Mucosa of descending colon (tissue), 3 donors: ENCODE results near the gene IFTAP. TPM values are rescaled to one million over a fixed set of nuclear protein-coding genes. Genes with fewer than 3 reads are reported as not detected.

Source experiments
- ATAC-seq: fragments of 200-7000 bp; cut with Tn5 transposase; one replicate; pipeline ENCODE4 v1.9.1; 2020; ENCODE audit warnings: mild to moderate bottlenecking, moderate library complexity
- DNase-seq, 3 donors: peaks; one replicate each; pipeline ENCODE4 v3.0.0-alpha.2; 2020
- H3K36me3 ChIP-seq: fragments of 200-600 bp; one replicate; pipeline ENCODE4 v1.8.0; 2021; ENCODE audit warnings: low read depth, mild to moderate bottlenecking
- H3K4me1 ChIP-seq: fragments of 200-600 bp; one replicate; pipeline ENCODE4 v1.8.0; 2021; ENCODE audit warnings: low read depth, mild to moderate bottlenecking
- H3K4me3 ChIP-seq: fragments of 200-600 bp; one replicate; pipeline ENCODE4 v1.8.0; 2021; ENCODE audit warnings: mild to moderate bottlenecking
- H3K9me3 ChIP-seq: fragments of 200-600 bp; one replicate; pipeline ENCODE4 v1.8.0; 2021; ENCODE audit warnings: mild to moderate bottlenecking
- intact Hi-C, 2 donors: fragments of 100-400 bp; cut with DNase I in 1 of 2; cut with micrococcal nuclease in 1 of 2; formaldehyde crosslinking; loops; one replicate each; pipeline versions ENCODE4 v1.11.0 to v1.11.1; 2022; cut with DNase I, micrococcal nuclease
- total RNA-seq, 3 donors: library from RNA; stranded (reverse); fragmentation: NEBNext Ultra II Directional in 2 of 3; extraction: Animal tissue kit (Norgen Biotek cat#: 25700) in 2 of 3; gene quantifications; one replicate each; pipeline versions ENCODE4 v1.2.1 to v1.2.4, GENCODE V29; 2021 to 2023
- TF ChIP-seq, protein P1 (sequence below): fragments of 200-600 bp; IDR thresholded peaks from one replicate; pipeline ENCODE4 v1.8.0; 2022; ENCODE audit warnings: antibody characterized with exemption, mild to moderate bottlenecking
- donor health status: DM: no; HTN: no; CAD: no; lungs with moderate emphysema.
- donor health status: DM: no; HTN: no; CAD: no.
- donor health status: DM: no; HTN: yes; CAD: no.

The IFTAP gene
- total RNA-seq, 3 donors from 2014 or later, result 4.5 to 23.0 (median 9.3) TPM

GRCh38 chr11:36695571-36695970, 101.3 kb downstream of the IFTAP start:
- DNase-seq (no peak), ATAC-seq (no peak)
- Histone ChIP-seq H3K36me3 (no peaks in the 10 kb centered on the region), H3K9me3 (no peaks in the 10 kb centered on the region), H3K4me3 (no peak overlapping the region), H3K4me1 (peaks cover 4% of the 10 kb centered on the region)
- TF ChIP-seq, protein P1, sequence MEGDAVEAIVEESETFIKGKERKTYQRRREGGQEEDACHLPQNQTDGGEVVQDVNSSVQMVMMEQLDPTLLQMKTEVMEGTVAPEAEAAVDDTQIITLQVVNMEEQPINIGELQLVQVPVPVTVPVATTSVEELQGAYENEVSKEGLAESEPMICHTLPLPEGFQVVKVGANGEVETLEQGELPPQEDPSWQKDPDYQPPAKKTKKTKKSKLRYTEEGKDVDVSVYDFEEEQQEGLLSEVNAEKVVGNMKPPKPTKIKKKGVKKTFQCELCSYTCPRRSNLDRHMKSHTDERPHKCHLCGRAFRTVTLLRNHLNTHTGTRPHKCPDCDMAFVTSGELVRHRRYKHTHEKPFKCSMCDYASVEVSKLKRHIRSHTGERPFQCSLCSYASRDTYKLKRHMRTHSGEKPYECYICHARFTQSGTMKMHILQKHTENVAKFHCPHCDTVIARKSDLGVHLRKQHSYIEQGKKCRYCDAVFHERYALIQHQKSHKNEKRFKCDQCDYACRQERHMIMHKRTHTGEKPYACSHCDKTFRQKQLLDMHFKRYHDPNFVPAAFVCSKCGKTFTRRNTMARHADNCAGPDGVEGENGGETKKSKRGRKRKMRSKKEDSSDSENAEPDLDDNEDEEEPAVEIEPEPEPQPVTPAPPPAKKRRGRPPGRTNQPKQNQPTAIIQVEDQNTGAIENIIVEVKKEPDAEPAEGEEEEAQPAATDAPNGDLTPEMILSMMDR, result no peak
- intact Hi-C loops, result no loop called here

- Histone ChIP-seq H3K36me3 (no peaks in the 10 kb centered on the region), H3K9me3 (no peaks in the 10 kb centered on the region), H3K4me1 (peaks cover 4% of the 10 kb centered on the region), H3K4me3 (no peak overlapping the region)
- no peak for DNase-seq
- TF ChIP-seq, protein P1, result no peak
- no peak for ATAC-seq
- intact Hi-C loops, result no loop called here
Observed at GRCh38 chr11:36696550-36696949, 102.2 kb downstream of the IFTAP start.

DNA sequence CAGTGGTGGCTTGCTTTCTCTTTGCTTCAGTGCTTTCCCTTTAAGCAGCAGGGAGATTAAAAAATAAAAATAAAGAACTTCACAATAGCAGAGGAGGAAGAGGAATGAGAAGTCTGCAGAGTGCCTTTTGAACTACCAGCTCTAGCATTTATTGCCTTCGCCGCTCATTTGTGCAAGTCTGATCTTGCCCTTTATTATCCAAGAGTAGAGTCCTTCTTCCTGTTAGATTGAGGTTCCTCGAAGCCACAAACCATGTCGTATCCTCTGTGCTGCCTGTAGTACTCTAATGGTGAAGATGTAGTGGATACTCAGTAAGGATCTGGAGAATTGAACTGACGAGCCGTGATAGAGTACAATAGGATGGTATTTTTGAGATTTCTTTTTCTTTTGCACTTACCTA, 105.0 kb downstream of the IFTAP start:
- DNase-seq, result peak in 1 of 3 donors; percentile 17
- TF ChIP-seq, protein P1, result no peak
- peaks cover 4% of the 10 kb centered on the region for H3K4me1 ChIP-seq
- no peaks in the 10 kb centered on the region for H3K36me3 ChIP-seq
- intact Hi-C loops, result no loop called here
- no peak overlapping the region for H3K4me3 ChIP-seq
- peak; percentile 71 for ATAC-seq
- H3K9me3 ChIP-seq, result no peaks in the 10 kb centered on the region

DNA sequence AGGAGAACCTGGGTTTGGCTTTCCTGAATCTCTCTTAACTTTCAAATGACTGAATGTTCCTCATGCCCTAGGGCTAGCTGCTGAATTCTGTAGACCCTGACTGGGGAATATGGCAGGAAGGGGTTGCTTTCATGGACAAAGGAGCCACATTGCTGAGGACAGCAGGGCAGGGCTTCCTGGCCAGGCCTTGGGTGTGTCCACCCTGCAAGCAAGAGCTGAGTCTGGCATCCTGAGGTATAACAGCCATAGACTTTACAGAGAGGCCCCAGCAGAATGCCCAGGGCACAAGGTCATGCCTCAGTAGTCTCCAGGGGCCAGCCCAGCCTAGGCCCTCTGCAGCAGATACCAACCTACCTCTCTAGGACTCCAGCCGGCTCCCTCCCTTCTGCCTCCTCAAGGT, 105.9 kb downstream of the IFTAP start:
- Histone ChIP-seq H3K4me1 (peaks cover 4% of the 10 kb centered on the region), H3K36me3 (no peaks in the 10 kb centered on the region), H3K4me3 (no peak overlapping the region), H3K9me3 (no peaks in the 10 kb centered on the region)
- TF ChIP-seq, protein P1, result no peak
- intact Hi-C loops, result loop anchor here in 1 of 2 donors (5.0 kb wide), 1 partner anchor 52 kb away; no protein-coding TSS in a partner anchor
- DNase-seq (no peak), ATAC-seq (peak; percentile 37)

GRCh38 chr11:36702330-36703054, 108.2 kb downstream of the IFTAP start:
- ATAC-seq, result peak; percentile 87
- Histone ChIP-seq H3K36me3 (no peaks in the 10 kb centered on the region), H3K4me1 (peaks cover 4% of the 10 kb centered on the region), H3K4me3 (no peak overlapping the region), H3K9me3 (no peaks in the 10 kb centered on the region)
- DNase-seq, result peak in 1 of 3 donors; percentile 49
- TF ChIP-seq, protein P1, result peak; percentile 46
- intact Hi-C loops, result loop anchor here in 1 of 2 donors (5.0 kb wide), 1 partner anchor 50 kb away; no protein-coding TSS in a partner anchor
